ENCODE results near the gene DYNLT1. TPM values are rescaled to one million over a fixed set of nuclear protein-coding genes. Genes with fewer than 3 reads are reported as not detected.

The DYNLT1 gene
- total and polyA plus RNA-seq, 2 of the 13 experiments (the other 11 are each of a cell fraction or from before 2014, with no cell fraction given) = 108 to 171 TPM

GRCh38 chr6:158654960-158655489, 10.5 kb upstream of the DYNLT1 start (continued):
- TF ChIP-seq CEBPB (IDR thresholded peaks at IDR 0.05; ENCODE audit: borderline replicate concordance, low read depth, low read length) (peak; percentile 82), ZMYM3 (CRISPR knock-in tag; IDR thresholded peaks at IDR 0.05) (no peak), ZNF329 (CRISPR knock-in tag; IDR thresholded peaks at IDR 0.05; ENCODE audit: low read depth) (no peak), ZNF7 (CRISPR knock-in tag; IDR thresholded peaks at IDR 0.05) (no peak), ZSCAN31 (CRISPR knock-in tag; IDR thresholded peaks at IDR 0.05; ENCODE audit: low read depth) (0 out of 2 replicates have a peak, but pooled peaks have one; percentile 26), ZNF547 (CRISPR knock-in tag; IDR thresholded peaks at IDR 0.05) (no peak), ELF3 (CRISPR knock-in tag; IDR thresholded peaks at IDR 0.05) (peak; percentile 29), ZNF30 (CRISPR knock-in tag; IDR thresholded peaks at IDR 0.05) (no peak), SIX1 (CRISPR knock-in tag; IDR thresholded peaks at IDR 0.05; ENCODE audit: borderline replicate concordance) (peak; percentile 68; the same call in 1 of the 2 replicates), ARID5B (CRISPR knock-in tag; IDR thresholded peaks at IDR 0.05) (0 out of 2 replicates have a peak, but pooled peaks have one; percentile 26), ARNTL (CRISPR knock-in tag; IDR thresholded peaks at IDR 0.05) (no peak), EP300 (IDR thresholded peaks at IDR 0.05; ENCODE audit: low read depth in 2 of 2, low read length in 2 of 2) (peak in 1 of 2 experiments; percentile 47; a peak in 1 of 4 replicates), EP300 (CRISPR knock-in tag; IDR thresholded peaks at IDR 0.05; ENCODE audit: borderline replicate concordance) (no peak), GMEB1 (CRISPR knock-in tag; IDR thresholded peaks at IDR 0.05; ENCODE audit: borderline replicate concordance) (no peak), MAX (IDR thresholded peaks at IDR 0.05) (no peak), ZNF674 (CRISPR knock-in tag; IDR thresholded peaks at IDR 0.05; ENCODE audit: low read depth) (0 out of 2 replicates have a peak, but pooled peaks have one; percentile 34)
